IPS-18a (cell line): ENCODE data around the gene PTPRK.
"Not testable (repeated sequence)": the region's sequence is repeated elsewhere in the genome, so short reads cannot be mapped to it uniquely, and the experiment has no call there.

Experiments used
- H3K27ac ChIP-seq: one replicate; pipeline ENCODE4 v1.5.1; 2013; ENCODE audit warnings: low read length
- H3K27me3 ChIP-seq: one replicate; pipeline ENCODE4 v1.6.1; 2013; ENCODE audit warnings: mild to moderate bottlenecking, low read length; ENCODE audit not compliant: control insufficient read depth, insufficient read depth
- H3K36me3 ChIP-seq: one replicate; pipeline ENCODE4 v1.6.1; 2013; ENCODE audit warnings: low read depth, low read length; ENCODE audit not compliant: control insufficient read depth
- H3K4me1 ChIP-seq: one replicate; pipeline ENCODE4 v1.6.1; 2013; ENCODE audit warnings: low read depth, low read length; ENCODE audit not compliant: control insufficient read depth
- H3K4me3 ChIP-seq: one replicate; pipeline ENCODE4 v1.5.1; 2013; ENCODE audit warnings: low read length
- H3K9ac ChIP-seq: one replicate; pipeline ENCODE4 v1.6.1; 2013; ENCODE audit warnings: mild to moderate bottlenecking, low read length, moderate library complexity
- H3K9me3 ChIP-seq: one replicate; pipeline ENCODE4 v1.6.1; 2013; ENCODE audit warnings: low read depth, low read length; ENCODE audit not compliant: control insufficient read depth

Gene PTPRK

GRCh38 chr6:128463942-128464341, 56.5 kb downstream of the PTPRK start:
- no peaks in the 10 kb centered on the region for H3K9me3 ChIP-seq
- no peaks in the 10 kb centered on the region for H3K4me1 ChIP-seq
- no peak overlapping the region for H3K4me3 ChIP-seq
- no peak overlapping the region for H3K27ac ChIP-seq
- H3K9ac ChIP-seq, result no peak overlapping the region
- no peaks in the 10 kb centered on the region for H3K27me3 ChIP-seq
- H3K36me3 ChIP-seq, result no peaks in the 10 kb centered on the region

GRCh38 chr6:128461501-128461900, 58.9 kb downstream of the PTPRK start:
- H3K4me3 ChIP-seq, result no peak overlapping the region
- H3K4me1 ChIP-seq, result no peaks in the 10 kb centered on the region
- H3K9me3 ChIP-seq, result no peaks in the 10 kb centered on the region
- no peaks in the 10 kb centered on the region for H3K27me3 ChIP-seq
- H3K36me3 ChIP-seq, result no peaks in the 10 kb centered on the region
- no peak overlapping the region for H3K27ac ChIP-seq
- no peak overlapping the region for H3K9ac ChIP-seq

DNA sequence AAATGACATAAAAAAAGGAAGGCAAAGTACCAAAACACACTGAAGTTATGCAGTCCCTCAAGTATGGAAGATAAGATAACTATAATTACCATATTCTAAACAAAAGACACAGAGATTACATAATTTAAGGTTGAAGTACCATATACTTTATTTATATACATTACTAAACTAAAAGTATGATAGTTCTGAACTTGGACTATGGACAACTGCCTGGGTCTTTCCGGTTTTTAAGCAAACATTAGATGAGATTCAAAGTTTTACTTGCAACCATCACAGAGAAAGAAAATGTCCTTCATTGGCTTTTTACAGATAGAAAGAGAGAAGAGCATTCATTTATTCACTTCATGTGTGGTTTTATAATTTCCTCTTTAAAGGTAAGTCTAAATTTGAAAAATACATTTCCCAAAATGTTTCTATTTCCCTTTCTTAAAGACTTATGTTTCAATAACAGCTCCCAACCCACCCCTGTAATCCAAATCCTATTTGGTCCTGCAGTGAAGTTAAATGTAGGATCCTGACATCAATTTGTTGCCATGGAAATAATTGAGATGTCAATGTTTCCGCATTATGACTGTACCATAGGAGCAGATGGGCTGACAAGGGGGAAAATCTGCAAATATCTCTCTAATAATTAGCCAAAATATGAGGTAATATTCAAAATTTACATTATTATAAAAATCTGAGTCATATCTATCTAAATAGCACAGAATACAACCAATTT, 63.7 kb downstream of the PTPRK start:
- Histone ChIP-seq H3K9me3 (no peaks in the 10 kb centered on the region), H3K27ac (no peak overlapping the region), H3K4me1 (no peaks in the 10 kb centered on the region), H3K9ac (no peak overlapping the region), H3K36me3 (no peaks in the 10 kb centered on the region), H3K27me3 (no peaks in the 10 kb centered on the region), H3K4me3 (no peak overlapping the region)

GRCh38 chr6:128455959-128456358, 64.4 kb downstream of the PTPRK start:
- no peaks in the 10 kb centered on the region for H3K27me3 ChIP-seq
- no peaks in the 10 kb centered on the region for H3K4me1 ChIP-seq
- no peak overlapping the region for H3K9ac ChIP-seq

GRCh38 chr6:128452713-128453112, 67.7 kb downstream of the PTPRK start:
- Histone ChIP-seq H3K27ac (no peak overlapping the region), H3K9ac (no peak overlapping the region), H3K4me1 (no peaks in the 10 kb centered on the region), H3K9me3 (no peaks in the 10 kb centered on the region), H3K27me3 (no peaks in the 10 kb centered on the region), H3K36me3 (no peaks in the 10 kb centered on the region), H3K4me3 (no peak overlapping the region)

More at GRCh38 chr6:128455959-128456358, 64.4 kb downstream of the PTPRK start:
- Histone ChIP-seq H3K27ac (no peak overlapping the region), H3K4me3 (no peak overlapping the region), H3K36me3 (no peaks in the 10 kb centered on the region), H3K9me3 (no peaks in the 10 kb centered on the region)

GRCh38 chr6:128446497-128446896, 73.9 kb downstream of the PTPRK start:
- no peak overlapping the region for H3K4me3 ChIP-seq
- H3K9ac ChIP-seq, result no peak overlapping the region
- H3K36me3 ChIP-seq, result no peaks in the 10 kb centered on the region

GRCh38 chr6:128443553-128443952, 76.8 kb downstream of the PTPRK start:
- peaks cover 18% of the 10 kb centered on the region for H3K4me1 ChIP-seq
- H3K27ac ChIP-seq, result no peak overlapping the region
- no peaks in the 10 kb centered on the region for H3K27me3 ChIP-seq
- H3K9me3 ChIP-seq, result no peaks in the 10 kb centered on the region
- H3K9ac ChIP-seq, result no peak overlapping the region
- no peak overlapping the region for H3K4me3 ChIP-seq
- H3K36me3 ChIP-seq, result no peaks in the 10 kb centered on the region

More at GRCh38 chr6:128446497-128446896, 73.9 kb downstream of the PTPRK start:
- Histone ChIP-seq H3K27me3 (no peaks in the 10 kb centered on the region), H3K4me1 (peaks cover 3% of the 10 kb centered on the region), H3K27ac (no peak overlapping the region), H3K9me3 (no peaks in the 10 kb centered on the region)

- Histone ChIP-seq H3K4me1 (peaks cover 25% of the 10 kb centered on the region), H3K36me3 (no peaks in the 10 kb centered on the region), H3K9ac (no peak overlapping the region), H3K9me3 (no peaks in the 10 kb centered on the region), H3K27ac (no peak overlapping the region), H3K27me3 (no peaks in the 10 kb centered on the region), H3K4me3 (peak overlapping the region; percentile 5)
Measured at GRCh38 chr6:128439627-128440026, 80.8 kb downstream of the PTPRK start.

DNA sequence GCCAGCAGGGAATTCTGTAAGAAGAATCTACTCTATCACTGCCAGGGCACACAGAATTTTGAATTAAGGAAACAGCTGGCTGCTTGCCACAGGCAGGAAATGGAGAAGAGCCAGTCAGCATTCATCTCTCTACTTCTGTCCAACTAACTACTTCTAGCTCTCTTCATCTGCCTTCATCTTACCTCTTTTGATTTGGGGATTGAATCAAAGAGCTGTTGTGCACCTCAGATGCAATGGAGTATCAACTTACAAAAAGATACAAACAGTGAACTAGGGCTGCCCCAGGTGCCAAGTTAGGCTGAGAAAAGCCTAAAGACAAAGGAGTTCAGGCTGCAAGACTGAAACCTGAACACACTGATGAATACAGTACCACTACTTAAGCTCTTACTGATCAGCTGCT, 82.0 kb downstream of the PTPRK start:
- H3K9me3 ChIP-seq, result no peaks in the 10 kb centered on the region
- no peaks in the 10 kb centered on the region for H3K27me3 ChIP-seq
- no peak overlapping the region for H3K4me3 ChIP-seq
- no peaks in the 10 kb centered on the region for H3K36me3 ChIP-seq
- H3K27ac ChIP-seq, result no peak overlapping the region
- no peak overlapping the region for H3K9ac ChIP-seq
- peaks cover 25% of the 10 kb centered on the region for H3K4me1 ChIP-seq

DNA sequence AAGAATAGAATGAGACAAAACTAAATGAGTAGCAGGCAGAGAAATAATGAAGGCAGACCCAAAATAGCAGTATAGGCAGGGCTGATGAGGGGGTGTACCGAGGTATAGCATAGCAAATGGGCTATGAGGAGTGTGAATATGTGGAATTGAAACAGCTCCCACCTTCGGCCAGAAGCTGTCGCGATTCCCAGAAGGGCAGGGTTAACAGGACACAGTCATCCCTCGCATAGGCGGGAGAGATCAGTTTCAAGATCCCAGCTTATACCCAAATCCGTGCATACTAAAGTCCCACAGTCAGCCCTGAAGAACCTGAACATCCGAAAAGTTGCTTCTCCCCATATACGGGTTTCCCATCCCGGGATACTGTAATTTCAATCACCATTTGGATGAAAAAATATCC, 82.7 kb downstream of the PTPRK start:
- no peaks in the 10 kb centered on the region for H3K36me3 ChIP-seq
- peaks cover 25% of the 10 kb centered on the region for H3K4me1 ChIP-seq
- no peak overlapping the region for H3K4me3 ChIP-seq
- H3K27ac ChIP-seq, result no peak overlapping the region
- no peak overlapping the region for H3K9ac ChIP-seq
- no peaks in the 10 kb centered on the region for H3K9me3 ChIP-seq
- H3K27me3 ChIP-seq, result no peaks in the 10 kb centered on the region

DNA sequence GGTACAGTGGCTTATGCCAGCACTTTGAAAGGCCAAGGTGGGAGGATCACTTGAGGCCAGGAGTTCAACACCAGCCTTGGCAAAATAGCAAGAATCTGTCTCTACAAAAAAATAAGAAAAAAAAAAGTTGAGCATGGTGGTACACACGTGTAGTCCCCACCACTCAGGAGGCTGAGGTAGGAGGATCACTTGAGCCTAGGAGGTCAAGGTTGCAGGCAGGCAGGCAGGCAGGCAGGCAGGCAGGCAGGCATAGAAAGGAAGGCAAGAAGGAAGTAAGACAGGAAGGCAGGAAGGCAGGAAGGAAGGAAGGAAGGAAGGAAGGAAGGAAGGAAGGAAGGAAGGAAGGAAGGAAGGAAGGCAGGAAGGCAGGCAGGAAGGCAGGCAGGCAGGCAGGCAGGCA, 85.6 kb downstream of the PTPRK start:
- not testable (repeated sequence) for H3K9me3 ChIP-seq, H3K27me3 ChIP-seq
- peaks cover 34% of the 10 kb centered on the region for H3K4me1 ChIP-seq

GRCh38 chr6:128432394-128432793, 88.0 kb downstream of the PTPRK start:
- Histone ChIP-seq H3K4me3 (no peak overlapping the region), H3K9me3 (no peaks in the 10 kb centered on the region), H3K27me3 (no peaks in the 10 kb centered on the region), H3K27ac (no peak overlapping the region), H3K4me1 (peaks cover 17% of the 10 kb centered on the region), H3K9ac (no peak overlapping the region), H3K36me3 (no peaks in the 10 kb centered on the region)

More for the DNA sequence above, 85.6 kb downstream of the PTPRK start:
- not testable (repeated sequence) for H3K27ac ChIP-seq, H3K36me3 ChIP-seq, H3K4me3 ChIP-seq, H3K9ac ChIP-seq
